Measurements from ENCODE around the gene CD1E. TPM values are rescaled to one million over a fixed set of nuclear protein-coding genes. Genes with fewer than 3 reads are reported as not detected.
"Not testable (repeated sequence)": the region's sequence is repeated elsewhere in the genome, so short reads cannot be mapped to it uniquely, and the experiment has no call there.

CD1E gene
- polyA plus RNA-seq, 1 donor: 0.34 TPM

DNA sequence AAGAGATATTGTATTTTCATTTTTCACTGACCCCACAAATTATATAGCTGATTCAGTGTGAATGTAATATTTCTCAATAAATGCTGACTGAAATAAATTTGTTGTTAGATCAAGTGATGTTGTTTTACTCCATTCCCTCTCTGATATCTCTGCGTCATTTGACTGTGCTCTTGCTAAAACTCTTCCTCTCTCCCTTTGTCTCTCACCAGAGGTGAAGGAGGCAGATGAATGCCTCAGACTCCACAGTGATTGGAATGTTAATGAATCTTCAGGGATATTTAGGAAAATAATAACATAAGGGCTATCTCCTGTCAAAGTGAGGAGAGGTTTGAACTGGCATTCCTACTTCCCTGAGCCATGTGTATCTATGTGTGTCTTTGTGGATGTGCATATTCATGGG, 3.7 kb downstream of the CD1E start:
- no CpG with 5 or more reads among the region's 1 CpG for WGBS (ENCODE audit: insufficient coverage, low lambda C conversion rate)
- Histone ChIP-seq H3K4me1 (ENCODE audit: control insufficient read depth, insufficient read depth, low read length) (no peaks in the 10 kb centered on the region), H3K9me3 (ENCODE audit: control insufficient read depth, low read depth, low read length) (no peaks in the 10 kb centered on the region), H3K36me3 (ENCODE audit: control insufficient read depth, insufficient read depth, low read length) (no peaks in the 10 kb centered on the region), H3K27me3 (ENCODE audit: control insufficient read depth, insufficient read depth, low read length) (no peaks in the 10 kb centered on the region), H3K4me3 (ENCODE audit: low read length) (no peak overlapping the region), H3K27ac (ENCODE audit: low read length) (no peak overlapping the region)
- DNase-seq: no peak

DNA sequence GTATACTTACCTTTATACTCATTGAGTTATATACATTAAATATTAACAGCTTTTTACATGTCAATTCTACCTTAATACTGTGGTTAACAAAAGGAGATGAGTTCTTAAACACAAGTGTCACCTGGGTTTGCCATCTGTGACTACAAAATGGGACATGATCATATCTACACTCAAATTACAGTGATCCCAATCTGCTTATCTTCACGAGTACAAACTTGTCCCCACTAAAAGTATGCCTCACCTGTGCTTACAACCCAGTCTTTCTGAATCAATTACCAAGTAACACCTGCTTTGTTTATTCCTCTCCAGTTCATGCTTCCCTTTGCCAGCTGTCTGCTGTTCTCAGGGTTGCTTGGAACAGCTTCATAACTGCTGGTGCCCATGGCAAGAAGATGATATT, 8.8 kb downstream of the CD1E start:
- Histone ChIP-seq H3K36me3 (ENCODE audit: control insufficient read depth, insufficient read depth, low read length) (no peaks in the 10 kb centered on the region), H3K4me1 (ENCODE audit: control insufficient read depth, insufficient read depth, low read length) (no peaks in the 10 kb centered on the region), H3K4me3 (ENCODE audit: low read length) (no peak overlapping the region), H3K27ac (ENCODE audit: low read length) (no peak overlapping the region), H3K9me3 (ENCODE audit: control insufficient read depth, low read depth, low read length) (no peaks in the 10 kb centered on the region), H3K27me3 (ENCODE audit: control insufficient read depth, insufficient read depth, low read length) (no peaks in the 10 kb centered on the region)
- 33% methylated on average over 1 of the region's 1 CpG for WGBS (ENCODE audit: insufficient coverage, low lambda C conversion rate)
- DNase-seq: no peak

DNA sequence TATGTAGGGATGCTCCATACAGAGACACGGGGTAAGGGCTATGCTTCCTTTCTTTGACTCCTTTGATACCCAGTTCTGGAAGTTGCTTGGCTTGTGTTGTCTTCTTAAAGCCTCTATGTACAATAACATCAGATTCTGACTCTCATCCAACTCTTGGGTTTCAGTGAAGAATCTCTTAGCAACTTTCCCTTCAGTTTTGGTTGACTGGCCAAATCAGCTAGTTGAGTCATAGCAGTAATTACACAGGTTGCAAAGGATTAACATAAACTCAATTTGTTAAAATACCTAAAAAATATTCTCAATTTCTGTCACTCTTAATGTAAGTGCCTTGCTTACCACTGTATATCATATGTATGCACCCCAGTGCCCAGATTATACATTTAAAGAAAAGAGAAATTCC, 9.2 kb downstream of the CD1E start:
- WGBS (ENCODE audit: insufficient coverage, low lambda C conversion rate): no CpG with 5 or more reads among the region's 1 CpG

DNA sequence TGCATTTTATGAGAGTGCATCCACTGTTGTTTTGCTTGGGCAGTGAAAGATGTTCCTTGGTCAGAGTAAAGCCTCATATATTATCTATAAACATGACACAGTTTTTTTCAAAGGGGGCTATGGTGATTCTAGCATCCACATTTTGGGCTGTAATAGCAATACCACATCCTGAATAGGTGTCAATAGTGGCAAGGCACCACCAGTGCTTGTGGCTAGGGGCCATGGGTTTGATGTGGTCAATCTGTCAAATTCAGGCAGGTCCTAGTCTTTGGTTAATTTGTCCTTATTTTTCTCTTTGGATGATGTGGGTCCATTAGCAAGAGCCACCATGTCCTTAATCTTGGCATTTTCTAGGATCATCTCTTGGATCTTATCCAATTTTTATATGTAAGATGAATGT, 13.1 kb downstream of the CD1E start:
- Histone ChIP-seq H3K36me3 (ENCODE audit: control insufficient read depth, insufficient read depth, low read length) (no peaks in the 10 kb centered on the region), H3K4me1 (ENCODE audit: control insufficient read depth, insufficient read depth, low read length) (no peaks in the 10 kb centered on the region), H3K9me3 (ENCODE audit: control insufficient read depth, low read depth, low read length) (peaks cover 4% of the 10 kb centered on the region), H3K27me3 (ENCODE audit: control insufficient read depth, insufficient read depth, low read length) (no peaks in the 10 kb centered on the region), H3K27ac (ENCODE audit: low read length) (no peak overlapping the region), H3K4me3 (ENCODE audit: low read length) (no peak overlapping the region)
- DNase-seq: no peak

More for the DNA sequence above, 9.2 kb downstream of the CD1E start:
- no peaks in the 10 kb centered on the region for H3K27me3 ChIP-seq (ENCODE audit: control insufficient read depth, insufficient read depth, low read length)
- H3K4me3 ChIP-seq (ENCODE audit: low read length): no peak overlapping the region
- H3K36me3 ChIP-seq (ENCODE audit: control insufficient read depth, insufficient read depth, low read length): no peaks in the 10 kb centered on the region
- no peaks in the 10 kb centered on the region for H3K4me1 ChIP-seq (ENCODE audit: control insufficient read depth, insufficient read depth, low read length)
- no peak for DNase-seq
- no peaks in the 10 kb centered on the region for H3K9me3 ChIP-seq (ENCODE audit: control insufficient read depth, low read depth, low read length)
- no peak overlapping the region for H3K27ac ChIP-seq (ENCODE audit: low read length)

DNA sequence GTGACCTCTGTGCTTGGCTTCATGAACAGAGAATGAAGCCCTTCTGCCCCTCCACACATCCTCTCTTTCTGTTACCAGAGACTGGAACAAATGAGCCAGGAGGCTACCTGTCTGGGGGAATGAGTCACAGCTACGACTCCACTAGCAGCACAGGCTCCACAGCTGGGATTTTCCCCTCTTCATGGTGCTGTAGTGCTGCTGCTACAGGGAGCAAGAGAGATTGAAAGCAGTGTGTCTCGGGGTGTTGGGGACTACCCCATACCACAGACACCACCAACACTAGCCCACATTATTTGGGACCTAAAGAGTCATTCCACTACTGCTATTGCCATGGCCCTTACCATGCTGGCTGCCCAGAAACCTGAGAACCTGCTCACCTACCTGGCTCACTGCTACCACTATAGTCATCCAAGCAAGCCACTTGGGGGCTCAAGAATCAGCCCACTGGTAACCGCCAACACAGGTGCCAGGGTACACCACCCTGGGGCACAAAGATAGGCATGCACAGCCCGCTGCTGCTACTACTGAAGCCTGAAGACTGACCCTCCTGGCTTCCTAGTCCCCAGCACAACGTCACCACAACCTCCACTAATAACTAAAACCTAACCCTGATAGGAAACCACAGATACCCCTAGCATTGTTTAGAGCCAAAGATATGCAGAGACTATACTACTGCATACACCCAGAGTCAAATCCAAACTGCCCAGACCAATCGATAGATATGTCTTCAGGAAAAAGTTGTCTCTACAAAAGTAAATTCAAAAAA, 17.7 kb downstream of the CD1E start:
- Histone ChIP-seq H3K9me3 (ENCODE audit: control insufficient read depth, low read depth, low read length) (peaks cover 14% of the 10 kb centered on the region), H3K4me1 (ENCODE audit: control insufficient read depth, insufficient read depth, low read length) (no peaks in the 10 kb centered on the region), H3K27ac (ENCODE audit: low read length) (no peak overlapping the region), H3K4me3 (ENCODE audit: low read length) (no peak overlapping the region), H3K27me3 (ENCODE audit: control insufficient read depth, insufficient read depth, low read length) (no peaks in the 10 kb centered on the region), H3K36me3 (ENCODE audit: control insufficient read depth, insufficient read depth, low read length) (no peaks in the 10 kb centered on the region)
- no peak for DNase-seq
- WGBS (ENCODE audit: insufficient coverage, low lambda C conversion rate): 100% methylated on average over 1 of the region's 6 CpGs

DNA sequence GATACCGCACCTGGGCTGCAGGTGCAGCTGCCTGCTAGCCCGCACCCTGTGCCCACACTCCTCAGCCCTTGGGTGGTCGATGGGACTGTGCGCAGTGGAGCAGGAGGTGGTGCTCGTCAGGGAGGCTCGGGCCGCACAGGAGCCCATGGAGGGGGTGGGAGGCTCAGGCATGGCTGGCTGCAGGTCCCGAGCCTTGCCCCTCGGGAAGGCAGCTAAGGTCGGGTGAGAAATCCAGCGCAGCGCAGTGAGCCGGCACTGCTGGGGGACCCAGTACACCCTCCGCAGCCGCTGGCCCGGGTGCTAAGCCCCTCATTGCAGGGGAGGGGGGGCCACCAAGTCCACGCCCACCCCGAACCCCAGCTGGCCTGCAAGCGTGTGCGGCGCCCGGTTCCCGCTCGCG, 20.4 kb downstream of the CD1E start:
- WGBS (ENCODE audit: insufficient coverage, low lambda C conversion rate): no CpG with 5 or more reads among the region's 25 CpGs
- H3K27ac ChIP-seq (ENCODE audit: low read length); DNase-seq; H3K4me3 ChIP-seq (ENCODE audit: low read length); H3K27me3 ChIP-seq (ENCODE audit: control insufficient read depth, insufficient read depth, low read length); H3K36me3 ChIP-seq (ENCODE audit: control insufficient read depth, insufficient read depth, low read length); H3K4me1 ChIP-seq (ENCODE audit: control insufficient read depth, insufficient read depth, low read length): not testable (repeated sequence)
- H3K9me3 ChIP-seq (ENCODE audit: control insufficient read depth, low read depth, low read length): peaks cover 14% of the 10 kb centered on the region

DNA sequence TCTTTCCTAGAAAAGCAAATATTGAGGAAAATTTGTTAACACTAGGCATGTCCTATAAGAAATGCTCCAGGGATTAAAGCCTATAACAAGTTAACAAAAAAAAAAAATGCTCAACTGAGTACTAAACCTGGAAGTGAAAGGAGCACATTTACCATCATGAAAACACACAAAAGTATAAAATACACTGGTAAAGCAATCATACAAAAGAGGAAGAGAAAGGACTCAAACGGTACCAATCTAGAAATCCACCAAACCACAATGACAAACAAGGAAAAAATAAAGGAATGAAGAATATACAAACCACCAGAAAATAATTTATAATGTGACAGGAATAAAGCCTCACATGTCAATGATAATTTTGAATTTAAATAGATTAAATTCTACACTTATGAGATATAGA, 21.2 kb downstream of the CD1E start:
- H3K4me1 ChIP-seq (ENCODE audit: control insufficient read depth, insufficient read depth, low read length): no peaks in the 10 kb centered on the region
- WGBS (ENCODE audit: insufficient coverage, low lambda C conversion rate): 80% methylated on average over 1 of the region's 1 CpG
- H3K4me3 ChIP-seq (ENCODE audit: low read length): no peak overlapping the region
- no peak overlapping the region for H3K27ac ChIP-seq (ENCODE audit: low read length)
- H3K27me3 ChIP-seq (ENCODE audit: control insufficient read depth, insufficient read depth, low read length): no peaks in the 10 kb centered on the region
- H3K36me3 ChIP-seq (ENCODE audit: control insufficient read depth, insufficient read depth, low read length): no peaks in the 10 kb centered on the region
- peaks cover 14% of the 10 kb centered on the region for H3K9me3 ChIP-seq (ENCODE audit: control insufficient read depth, low read depth, low read length)
- no peak for DNase-seq

- H3K4me1 ChIP-seq (ENCODE audit: control insufficient read depth, insufficient read depth, low read length): no peaks in the 10 kb centered on the region
- no peaks in the 10 kb centered on the region for H3K27me3 ChIP-seq (ENCODE audit: control insufficient read depth, insufficient read depth, low read length)
- no peak overlapping the region for H3K4me3 ChIP-seq (ENCODE audit: low read length)
- no peak overlapping the region for H3K27ac ChIP-seq (ENCODE audit: low read length)
- DNase-seq: no peak
- H3K36me3 ChIP-seq (ENCODE audit: control insufficient read depth, insufficient read depth, low read length): no peaks in the 10 kb centered on the region
- H3K9me3 ChIP-seq (ENCODE audit: control insufficient read depth, low read depth, low read length): no peaks in the 10 kb centered on the region
- WGBS (ENCODE audit: insufficient coverage, low lambda C conversion rate): 56% methylated on average over 1 of the region's 1 CpG
Observed at GRCh38 chr1:158390331-158390730, 36.6 kb downstream of the CD1E start.

DNA sequence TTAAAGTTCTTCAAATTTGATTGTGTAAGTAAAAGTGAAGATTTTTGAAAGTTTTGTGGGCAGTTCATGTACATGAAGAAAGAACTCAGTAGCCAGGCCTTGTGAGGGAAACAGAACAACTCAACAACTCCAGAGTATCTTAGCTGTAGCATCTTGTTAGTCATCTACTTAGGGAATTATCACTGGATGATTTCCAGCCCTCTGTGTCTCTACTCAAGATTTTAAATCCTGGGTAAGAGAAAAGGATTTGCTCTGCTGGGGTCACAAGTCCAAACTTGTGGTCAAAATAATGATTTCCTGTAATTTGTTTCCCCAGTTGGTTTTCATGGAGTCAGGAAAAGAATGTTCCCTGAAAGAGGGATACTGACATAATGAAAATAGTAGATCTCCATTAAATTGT, 37.4 kb downstream of the CD1E start:
- no peaks in the 10 kb centered on the region for H3K4me1 ChIP-seq (ENCODE audit: control insufficient read depth, insufficient read depth, low read length)
- no peaks in the 10 kb centered on the region for H3K9me3 ChIP-seq (ENCODE audit: control insufficient read depth, low read depth, low read length)
- no peaks in the 10 kb centered on the region for H3K36me3 ChIP-seq (ENCODE audit: control insufficient read depth, insufficient read depth, low read length)
- no peak overlapping the region for H3K27ac ChIP-seq (ENCODE audit: low read length)
- H3K27me3 ChIP-seq (ENCODE audit: control insufficient read depth, insufficient read depth, low read length): no peaks in the 10 kb centered on the region
- no peak for DNase-seq
- no peak overlapping the region for H3K4me3 ChIP-seq (ENCODE audit: low read length)

DNA sequence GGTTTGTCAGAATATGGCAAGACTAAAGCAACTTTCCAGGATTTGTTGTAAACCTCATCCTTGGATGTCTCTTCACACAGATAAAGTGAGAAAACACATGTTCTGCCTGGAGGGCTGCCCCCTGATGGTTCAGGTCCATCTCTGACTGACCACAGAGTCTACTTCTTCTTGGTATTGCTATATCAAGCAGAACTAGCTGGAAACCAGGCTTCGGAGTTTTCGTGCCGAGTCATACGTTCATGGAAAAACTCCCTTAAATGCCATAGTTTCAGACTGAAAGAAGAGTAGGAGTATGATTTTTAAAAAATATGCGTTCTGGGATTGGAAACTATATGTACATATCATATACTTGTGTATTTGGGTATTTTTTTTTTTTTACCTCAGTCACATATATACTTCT, 39.8 kb downstream of the CD1E start:
- H3K4me3 ChIP-seq (ENCODE audit: low read length): no peak overlapping the region
- H3K9me3 ChIP-seq (ENCODE audit: control insufficient read depth, low read depth, low read length): no peaks in the 10 kb centered on the region
- 100% methylated on average over 1 of the region's 5 CpGs for WGBS (ENCODE audit: insufficient coverage, low lambda C conversion rate)
- no peak for DNase-seq
- H3K4me1 ChIP-seq (ENCODE audit: control insufficient read depth, insufficient read depth, low read length): no peaks in the 10 kb centered on the region
- no peaks in the 10 kb centered on the region for H3K27me3 ChIP-seq (ENCODE audit: control insufficient read depth, insufficient read depth, low read length)
- no peaks in the 10 kb centered on the region for H3K36me3 ChIP-seq (ENCODE audit: control insufficient read depth, insufficient read depth, low read length)
- no peak overlapping the region for H3K27ac ChIP-seq (ENCODE audit: low read length)

DNA sequence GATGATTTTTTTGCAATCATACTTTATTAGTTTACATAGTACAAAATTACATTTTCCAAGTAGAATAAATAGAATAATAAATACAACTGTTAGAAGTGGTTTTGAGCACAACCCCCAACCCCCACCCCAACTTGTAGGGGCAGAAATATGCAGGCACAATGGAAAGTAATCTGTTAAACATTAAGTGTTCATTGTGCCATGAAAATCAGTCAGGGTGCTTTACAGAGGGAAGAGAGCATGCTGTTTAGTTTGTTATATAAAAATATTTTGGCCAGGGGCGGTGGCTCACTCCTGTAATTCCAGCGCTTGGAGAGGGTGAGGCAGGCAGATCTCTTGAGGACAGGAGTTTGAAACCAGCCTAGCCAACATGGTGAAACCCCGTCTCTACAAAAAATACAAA, 43.0 kb downstream of the CD1E start:
- Histone ChIP-seq H3K4me3 (ENCODE audit: low read length) (no peak overlapping the region), H3K9me3 (ENCODE audit: control insufficient read depth, low read depth, low read length) (no peaks in the 10 kb centered on the region), H3K27me3 (ENCODE audit: control insufficient read depth, insufficient read depth, low read length) (no peaks in the 10 kb centered on the region), H3K27ac (ENCODE audit: low read length) (no peak overlapping the region), H3K36me3 (ENCODE audit: control insufficient read depth, insufficient read depth, low read length) (no peaks in the 10 kb centered on the region), H3K4me1 (ENCODE audit: control insufficient read depth, insufficient read depth, low read length) (no peaks in the 10 kb centered on the region)
- DNase-seq: no peak
- no CpG with 5 or more reads among the region's 3 CpGs for WGBS (ENCODE audit: insufficient coverage, low lambda C conversion rate)
